ENCODE measurements around the gene UNC5CL. TPM values are rescaled to one million over a fixed set of nuclear protein-coding genes. Genes with fewer than 3 reads are reported as not detected.

UNC5CL gene
- total and polyA plus RNA-seq, 2 donors (not counting 1 experiment from before 2014, with no cell fraction given) = 4.5 to 4.7 TPM

DNA sequence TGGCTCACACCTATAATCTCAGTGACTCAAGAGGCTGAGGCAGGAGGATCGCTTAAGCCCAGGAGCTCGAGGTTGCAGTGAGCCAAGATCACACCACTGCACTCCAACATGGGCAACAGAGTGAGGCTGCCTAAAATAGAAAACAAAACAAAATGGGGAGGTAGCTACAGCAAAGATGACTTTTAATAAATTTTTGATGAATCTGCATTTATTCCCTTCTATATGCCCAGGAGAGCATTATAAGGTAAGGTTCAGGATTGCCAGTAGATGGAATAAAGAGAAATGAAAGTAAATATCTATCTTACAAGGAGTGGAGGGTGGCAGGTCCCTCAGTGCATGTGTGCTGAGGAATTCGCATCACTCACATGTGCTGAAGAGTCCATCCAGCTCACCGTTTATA is 24.2 kb downstream of the UNC5CL start:
- no peaks in the 10 kb centered on the region for H4K20me1 ChIP-seq (ENCODE audit: control insufficient read depth, insufficient read depth, low read length, poor library complexity, severe bottlenecking)
- Mint-ChIP-seq H3K9me3 (ENCODE audit: insufficient read depth) (no peaks in the 10 kb centered on the region), H3K27me3 (peaks cover 14% of the 10 kb centered on the region), H3K4me1 (no peaks in the 10 kb centered on the region), H3K4me3 (no peak overlapping the region), H3K27ac (no peak overlapping the region)
- DNase-seq = no peak
- no peak overlapping the region for H3K4me3 ChIP-seq (ENCODE audit: control extremely low read depth in 1 of 5, extremely low read depth in 1 of 5, insufficient read depth in 1 of 5, low read depth in 2 of 5, low read length in 4 of 5)
- no peaks in the 10 kb centered on the region for H3K36me3 ChIP-seq (replicated peaks in 1 of 2; ENCODE audit: control extremely low read depth in 1 of 2, control insufficient read depth in 1 of 2, extremely low read depth in 1 of 2, insufficient read depth in 2 of 2, low read length in 1 of 2)
- H3K79me2 ChIP-seq (ENCODE audit: control insufficient read depth, insufficient read depth, low read length) = no peaks in the 10 kb centered on the region
- no peak overlapping the region for H3K9ac ChIP-seq (ENCODE audit: low read length)
- H2AFZ ChIP-seq (ENCODE audit: insufficient read depth, low read depth, low read length, poor library complexity, severe bottlenecking) = no peak overlapping the region
- CTCF ChIA-PET = interaction anchor here (1.1 to 1.4 kb wide), 2 partner anchors 16 to 25 kb away, joined by 3 read pairs; no protein-coding TSS in a partner anchor
- H3K27ac ChIP-seq (ENCODE audit: low read length in 2 of 2) = no peak overlapping the region
- WGBS (ENCODE audit: insufficient coverage) = 92% methylated on average over 2 of the region's 4 CpGs
- TF ChIP-seq EZH2 (IDR thresholded peaks at IDR 0.05; ENCODE audit: borderline replicate concordance, insufficient read depth, low read depth, low read length, poor library complexity, severe bottlenecking) = no peak
- TF ChIP-seq, protein P1, sequence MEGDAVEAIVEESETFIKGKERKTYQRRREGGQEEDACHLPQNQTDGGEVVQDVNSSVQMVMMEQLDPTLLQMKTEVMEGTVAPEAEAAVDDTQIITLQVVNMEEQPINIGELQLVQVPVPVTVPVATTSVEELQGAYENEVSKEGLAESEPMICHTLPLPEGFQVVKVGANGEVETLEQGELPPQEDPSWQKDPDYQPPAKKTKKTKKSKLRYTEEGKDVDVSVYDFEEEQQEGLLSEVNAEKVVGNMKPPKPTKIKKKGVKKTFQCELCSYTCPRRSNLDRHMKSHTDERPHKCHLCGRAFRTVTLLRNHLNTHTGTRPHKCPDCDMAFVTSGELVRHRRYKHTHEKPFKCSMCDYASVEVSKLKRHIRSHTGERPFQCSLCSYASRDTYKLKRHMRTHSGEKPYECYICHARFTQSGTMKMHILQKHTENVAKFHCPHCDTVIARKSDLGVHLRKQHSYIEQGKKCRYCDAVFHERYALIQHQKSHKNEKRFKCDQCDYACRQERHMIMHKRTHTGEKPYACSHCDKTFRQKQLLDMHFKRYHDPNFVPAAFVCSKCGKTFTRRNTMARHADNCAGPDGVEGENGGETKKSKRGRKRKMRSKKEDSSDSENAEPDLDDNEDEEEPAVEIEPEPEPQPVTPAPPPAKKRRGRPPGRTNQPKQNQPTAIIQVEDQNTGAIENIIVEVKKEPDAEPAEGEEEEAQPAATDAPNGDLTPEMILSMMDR (IDR thresholded peaks at IDR 0.05) = no peak
- ATAC-seq (ENCODE audit: low read depth) = no peak
- H3K4me1 ChIP-seq (ENCODE audit: control insufficient read depth in 2 of 2, insufficient read depth in 2 of 2, low read length in 2 of 2) = no peaks in the 10 kb centered on the region
- peaks cover 0 to 3% (median 0%) of the 10 kb centered on the region in 4 experiments for H3K27me3 ChIP-seq (replicated peaks in 1 of 4; ENCODE audit: control extremely low read depth in 1 of 4, control insufficient read depth in 3 of 4, insufficient read depth in 4 of 4, low read length in 3 of 4)
- POLR2A ChIA-PET = no interaction called here
- H3K9me3 ChIP-seq (ENCODE audit: control extremely low read depth in 1 of 3, control insufficient read depth in 2 of 3, insufficient read depth in 1 of 3, low read length in 2 of 3) = peaks cover 0 to 8% (median 0%) of the 10 kb centered on the region in 3 donors
- H3K4me2 ChIP-seq (replicated peaks; ENCODE audit: low read depth, low read length, poor library complexity, severe bottlenecking) = no peak overlapping the region
- intact Hi-C loops (cut with micrococcal nuclease) = no loop called here

DNA sequence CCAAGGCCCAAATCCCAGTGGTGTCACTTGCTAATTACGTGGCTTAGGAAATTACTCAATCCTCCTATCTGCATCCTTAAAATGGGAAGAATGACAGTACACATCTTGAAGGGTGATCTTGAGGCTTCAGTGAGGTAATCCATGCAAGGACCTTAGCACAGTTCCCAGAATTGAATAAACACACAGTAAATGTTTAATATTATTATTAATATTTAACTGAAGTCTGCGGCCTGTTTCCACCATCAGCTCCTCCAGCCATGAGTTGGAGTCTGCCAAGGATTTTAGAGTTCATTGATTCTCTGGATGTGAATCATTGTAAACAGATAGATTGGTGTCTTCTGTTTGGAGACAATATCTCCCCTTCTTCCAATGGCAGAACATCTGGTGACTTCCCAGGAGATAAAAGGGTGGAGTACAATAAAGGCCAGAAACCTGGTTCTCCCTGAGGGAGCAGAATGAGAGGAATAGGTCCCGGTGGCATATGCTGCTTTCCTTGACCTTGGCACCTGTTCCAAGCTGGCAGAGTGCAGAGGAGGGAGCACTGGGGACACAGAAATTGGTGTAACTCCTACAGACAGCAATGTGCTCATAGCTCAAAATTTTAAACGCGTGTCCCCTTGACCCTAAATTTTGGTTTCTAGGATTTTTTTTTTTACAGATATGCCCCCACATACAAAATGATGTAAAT is 25.4 kb downstream of the UNC5CL start:
- Histone ChIP-seq H3K9me3 (ENCODE audit: control extremely low read depth in 1 of 3, control insufficient read depth in 2 of 3, insufficient read depth in 1 of 3, low read length in 2 of 3) (peaks cover 0 to 8% (median 0%) of the 10 kb centered on the region in 3 donors), H4K20me1 (ENCODE audit: control insufficient read depth, insufficient read depth, low read length, poor library complexity, severe bottlenecking) (no peaks in the 10 kb centered on the region), H3K4me3 (ENCODE audit: control extremely low read depth in 1 of 5, extremely low read depth in 1 of 5, insufficient read depth in 1 of 5, low read depth in 2 of 5, low read length in 4 of 5) (no peak overlapping the region), H3K9ac (ENCODE audit: low read length) (no peak overlapping the region), H3K27ac (ENCODE audit: low read length in 2 of 2) (no peak overlapping the region), H3K27me3 (replicated peaks in 1 of 4; ENCODE audit: control extremely low read depth in 1 of 4, control insufficient read depth in 3 of 4, insufficient read depth in 4 of 4, low read length in 3 of 4) (peaks cover 0 to 4% (median 0%) of the 10 kb centered on the region in 4 experiments), H3K79me2 (ENCODE audit: control insufficient read depth, insufficient read depth, low read length) (no peaks in the 10 kb centered on the region), H3K4me2 (replicated peaks; ENCODE audit: low read depth, low read length, poor library complexity, severe bottlenecking) (no peak overlapping the region), H3K36me3 (replicated peaks in 1 of 2; ENCODE audit: control extremely low read depth in 1 of 2, control insufficient read depth in 1 of 2, extremely low read depth in 1 of 2, insufficient read depth in 2 of 2, low read length in 1 of 2) (no peaks in the 10 kb centered on the region), H2AFZ (ENCODE audit: insufficient read depth, low read depth, low read length, poor library complexity, severe bottlenecking) (no peak overlapping the region), H3K4me1 (ENCODE audit: control insufficient read depth in 2 of 2, insufficient read depth in 2 of 2, low read length in 2 of 2) (no peaks in the 10 kb centered on the region)
- Mint-ChIP-seq H3K4me1 (no peaks in the 10 kb centered on the region), H3K27me3 (peaks cover 13% of the 10 kb centered on the region), H3K27ac (no peak overlapping the region), H3K9me3 (ENCODE audit: insufficient read depth) (no peaks in the 10 kb centered on the region), H3K4me3 (no peak overlapping the region)
- WGBS (ENCODE audit: insufficient coverage) = 70% methylated on average over 1 of the region's 5 CpGs
- no peak for TF ChIP-seq EZH2 (IDR thresholded peaks at IDR 0.05; ENCODE audit: borderline replicate concordance, insufficient read depth, low read depth, low read length, poor library complexity, severe bottlenecking)
- TF ChIP-seq, protein P1 (IDR thresholded peaks at IDR 0.05) = no peak
- POLR2A ChIA-PET = no interaction called here
- DNase-seq = no peak
- CTCF ChIA-PET = interaction anchor here (0.5 to 2.0 kb wide), 4 partner anchors 10 to 1559 kb away, joined by 3 to 8 read pairs (median 4); no protein-coding TSS in a partner anchor
- no peak for ATAC-seq (ENCODE audit: low read depth)
- intact Hi-C loops (cut with micrococcal nuclease) = no loop called here
